Glomerular endothelial cell (primary cell): Measurements from ENCODE around the gene COMMD4. TPM values are rescaled to one million over a fixed set of nuclear protein-coding genes. Genes with fewer than 3 reads are reported as not detected.

Experiments used
- DNase-seq: peaks from one replicate; pipeline ENCODE4 v3.0.0-alpha.2; 2011; ENCODE audit warnings: low read depth, low spot score; ENCODE audit errors: extremely low read depth
- total RNA-seq: library from RNA; depleted of rRNA; stranded (reverse); fragments of >200 nt; gene quantifications from 2 replicates; pipeline ENCODE4 v1.2.3, GENCODE V29; 2015

The COMMD4 gene
- total RNA-seq, 1 donor from 2014 or later = 89.6 TPM

DNA sequence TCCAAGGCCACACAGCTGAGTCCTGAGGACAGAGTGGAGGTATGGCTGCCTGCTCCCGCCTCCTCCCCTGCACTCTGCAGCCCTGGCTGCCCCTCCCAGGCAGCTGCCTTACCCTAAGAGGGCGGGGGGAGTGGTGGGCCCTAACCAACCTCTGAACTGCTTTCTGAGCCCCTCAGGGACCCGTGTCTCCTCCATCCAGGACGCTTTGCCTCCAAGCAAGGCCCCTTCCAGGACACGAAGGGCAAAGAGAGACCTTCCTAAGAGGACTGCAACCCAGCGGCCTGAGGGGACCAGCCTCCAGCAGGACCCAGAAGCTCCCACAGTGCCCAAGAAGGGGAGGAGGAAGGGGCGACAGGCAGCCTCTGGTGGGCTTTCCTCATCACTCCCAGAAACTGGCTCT is 18.6 kb downstream of the COMMD4 start:
- no peak for DNase-seq

DNA sequence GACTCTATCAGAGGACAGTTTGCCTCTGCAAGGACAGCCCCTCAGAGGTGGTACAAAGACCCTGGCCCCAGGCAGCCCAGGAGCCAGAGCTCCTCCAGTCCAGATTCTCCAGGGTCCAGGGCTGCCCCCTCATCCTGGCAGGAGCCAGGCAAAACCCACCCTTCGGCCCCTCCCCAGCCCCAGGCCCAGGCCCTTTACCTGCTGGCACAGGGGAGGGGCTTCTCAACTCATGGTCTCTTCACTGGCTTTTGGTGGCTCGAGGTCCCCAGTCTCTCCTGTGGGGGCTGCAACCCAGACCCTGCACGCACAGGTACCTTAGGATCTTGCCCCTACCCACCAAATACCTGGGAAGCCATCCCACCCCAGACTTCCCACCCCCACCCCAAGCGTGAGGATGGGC is 19.5 kb downstream of the COMMD4 start:
- no peak for DNase-seq

DNA sequence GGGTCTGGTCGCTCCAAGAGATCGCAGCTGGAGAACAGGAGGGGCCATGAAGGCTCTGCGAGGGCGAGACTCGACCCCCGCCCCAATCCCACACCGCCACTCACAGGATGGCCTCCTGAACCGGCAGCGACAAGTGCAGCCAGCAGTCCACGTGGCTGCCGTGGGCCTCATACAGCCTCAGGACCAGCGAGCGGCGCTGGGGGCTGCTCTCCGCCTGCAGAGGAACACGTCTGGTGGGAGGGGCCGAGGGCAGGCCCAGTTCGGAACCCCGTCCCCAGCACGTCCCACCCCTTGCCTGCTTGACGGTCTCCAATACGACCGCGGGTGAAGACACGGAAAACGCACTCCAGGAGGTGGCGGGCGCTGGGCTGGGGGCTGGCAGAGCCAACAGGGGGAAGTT is 20.1 kb downstream of the COMMD4 start:
- no peak for DNase-seq

DNA sequence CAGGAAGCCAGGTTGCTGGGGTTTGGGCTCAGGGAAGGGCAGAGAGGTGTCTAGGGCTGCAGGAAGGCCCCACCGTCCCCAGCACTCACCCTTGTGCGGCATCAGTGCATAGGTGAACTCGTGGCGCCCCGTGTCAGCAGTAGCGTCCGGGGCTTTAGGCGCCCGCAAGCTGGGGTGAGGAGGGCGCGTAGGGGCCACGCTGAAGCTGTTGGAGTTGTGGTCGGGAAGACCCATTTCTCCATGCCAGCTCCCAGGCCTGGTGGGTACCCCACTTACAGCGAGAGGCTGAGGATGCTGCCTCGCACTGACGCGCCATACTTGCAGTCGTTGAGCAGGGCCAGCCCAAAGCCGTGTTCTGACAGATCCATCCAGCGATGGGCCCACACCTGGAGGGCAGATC is 20.7 kb downstream of the COMMD4 start:
- DNase-seq = no peak

DNA sequence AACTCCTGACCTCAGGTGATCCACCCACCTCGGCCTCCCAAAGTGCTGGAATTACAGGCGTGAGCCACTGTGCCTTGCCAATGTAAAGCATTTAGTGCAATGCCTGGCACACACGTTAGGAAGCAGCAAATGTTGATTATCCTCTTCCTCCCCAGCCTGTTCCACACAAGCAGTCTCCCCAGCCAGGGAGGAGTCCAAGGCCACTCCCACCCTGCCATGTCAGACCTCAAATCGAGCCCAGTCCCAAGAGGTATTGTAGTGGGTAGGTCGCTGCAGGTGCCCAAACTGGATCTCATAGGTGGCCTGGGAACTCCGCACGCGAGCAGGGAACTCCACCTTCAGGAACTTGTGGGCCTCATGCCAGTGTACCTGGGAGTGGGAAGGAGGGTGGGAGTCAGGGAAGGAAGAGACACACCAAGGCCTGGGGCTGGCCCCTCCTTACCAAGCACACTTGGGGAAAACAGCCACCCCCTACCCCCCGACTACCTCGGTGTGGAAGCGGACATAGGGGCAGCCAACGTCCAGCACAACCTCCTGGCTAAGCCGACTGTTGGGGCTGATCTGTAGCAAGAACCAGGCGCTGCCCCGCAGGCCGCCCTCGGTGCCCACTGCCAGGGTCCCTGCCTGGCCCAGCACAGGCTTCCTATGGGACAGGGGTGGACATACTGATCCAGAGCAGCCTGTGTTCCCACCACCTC is 22.3 kb downstream of the COMMD4 start:
- DNase-seq = no peak

DNA sequence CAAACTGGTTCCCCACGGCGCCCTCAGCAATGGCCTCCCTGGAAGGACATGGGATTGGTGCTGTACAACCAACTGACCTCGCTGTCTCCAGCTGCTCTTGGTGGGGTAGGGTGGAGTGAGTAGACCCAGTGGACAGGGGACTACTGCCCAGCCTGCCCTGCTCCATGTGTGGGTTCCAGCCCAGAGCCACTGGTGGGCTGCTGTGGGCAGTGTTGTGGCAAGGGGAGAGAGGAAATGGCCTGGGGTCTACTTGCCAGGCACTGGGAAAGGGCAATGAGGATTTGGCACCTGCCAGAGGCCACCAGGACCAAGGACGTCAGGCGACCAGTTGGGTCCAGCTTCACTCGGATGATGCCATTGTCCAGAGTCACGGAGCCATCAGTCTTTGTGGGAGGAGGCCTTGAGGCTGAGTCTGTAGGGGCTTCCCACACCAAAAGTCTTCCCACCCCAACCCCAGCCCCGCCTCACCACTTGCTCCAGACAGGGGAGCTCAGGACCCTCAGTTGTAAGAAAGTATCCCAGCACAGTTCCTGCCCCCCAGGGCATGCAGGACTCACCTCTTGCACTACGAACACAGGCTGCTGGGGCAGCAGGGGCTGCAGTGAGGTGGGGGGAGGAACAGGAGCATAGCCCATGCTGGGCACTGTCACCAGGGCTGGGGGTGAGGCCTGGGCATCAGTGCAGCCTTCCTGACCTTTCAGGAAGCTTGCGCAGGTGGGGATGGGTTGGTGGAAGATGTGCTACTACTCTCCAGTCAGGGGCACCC is 23.1 kb downstream of the COMMD4 start:
- no peak for DNase-seq

DNA sequence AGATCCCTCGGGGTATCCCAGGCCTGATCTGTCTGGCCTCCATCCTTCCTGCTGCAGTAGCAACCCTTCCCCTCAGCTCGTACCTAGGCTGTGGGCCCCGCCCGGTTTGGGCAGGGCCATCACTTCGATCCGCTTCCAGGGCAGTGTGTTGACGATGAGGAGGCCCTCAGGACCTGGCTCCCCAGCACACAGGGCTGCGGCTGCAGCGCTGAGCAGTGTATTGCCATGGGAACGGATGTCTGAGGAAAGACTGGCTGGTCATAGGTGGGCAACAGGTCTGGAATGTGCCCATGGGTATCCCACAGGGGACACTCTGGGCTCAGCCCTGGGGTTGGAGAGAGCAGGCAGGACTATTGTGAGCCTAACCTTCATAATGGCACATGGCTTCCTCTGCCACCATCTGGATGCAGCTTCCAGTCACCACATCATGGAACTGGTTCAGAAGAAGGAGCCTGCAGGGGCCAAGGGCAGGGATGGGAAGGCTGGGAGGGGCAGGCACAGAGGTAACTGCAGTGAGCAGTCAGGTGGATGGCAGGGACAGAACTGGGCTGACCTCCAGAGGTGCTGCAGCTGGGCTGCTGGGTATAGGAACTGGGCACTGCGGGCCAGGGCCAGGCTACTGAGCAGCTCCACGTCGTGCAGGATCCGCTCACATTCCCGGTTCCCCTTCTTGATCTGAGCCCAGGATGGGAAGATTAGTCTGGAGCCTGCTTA is 23.8 kb downstream of the COMMD4 start:
- DNase-seq = no peak

DNA sequence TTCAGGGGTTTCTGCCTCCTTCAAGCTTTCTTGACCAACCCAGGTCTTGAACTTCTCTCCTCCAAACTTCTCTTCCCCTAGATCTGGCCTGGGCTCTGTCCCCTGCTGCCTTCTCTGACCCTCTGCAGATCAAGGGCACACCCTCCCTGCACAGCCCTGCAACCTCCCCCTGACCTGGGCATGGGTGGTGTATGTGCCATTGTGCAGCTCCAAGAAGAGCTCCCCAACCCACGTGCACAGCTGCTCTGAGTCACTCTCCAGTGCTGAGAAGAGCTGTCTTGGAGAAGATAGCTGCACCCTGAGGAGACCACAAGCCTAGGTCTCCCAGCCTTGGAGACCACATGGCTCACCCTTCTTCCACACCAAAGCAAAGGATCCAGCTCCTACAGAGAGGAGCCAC is 24.5 kb downstream of the COMMD4 start:
- DNase-seq = no peak

DNA sequence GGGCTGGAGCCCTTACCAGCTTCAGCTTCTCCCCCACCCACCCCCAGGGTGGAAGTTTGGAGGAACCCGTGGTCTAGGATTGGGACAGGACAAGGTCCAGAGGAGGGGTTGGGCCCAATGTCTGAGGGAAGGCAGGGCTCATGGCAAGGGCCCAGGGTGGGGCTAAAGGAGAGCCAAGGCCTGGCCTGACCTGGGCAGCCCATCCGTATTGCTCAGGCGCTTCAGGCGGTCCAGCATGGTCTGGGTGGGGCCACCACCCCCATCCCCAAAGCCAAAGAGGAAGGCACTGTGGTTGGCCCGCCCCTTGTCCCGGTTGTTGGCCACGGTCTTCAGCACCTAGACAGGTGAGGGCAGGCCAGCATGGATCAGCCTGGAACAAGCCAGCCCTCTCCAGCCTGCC is 25.0 kb downstream of the COMMD4 start:
- DNase-seq = no peak

DNA sequence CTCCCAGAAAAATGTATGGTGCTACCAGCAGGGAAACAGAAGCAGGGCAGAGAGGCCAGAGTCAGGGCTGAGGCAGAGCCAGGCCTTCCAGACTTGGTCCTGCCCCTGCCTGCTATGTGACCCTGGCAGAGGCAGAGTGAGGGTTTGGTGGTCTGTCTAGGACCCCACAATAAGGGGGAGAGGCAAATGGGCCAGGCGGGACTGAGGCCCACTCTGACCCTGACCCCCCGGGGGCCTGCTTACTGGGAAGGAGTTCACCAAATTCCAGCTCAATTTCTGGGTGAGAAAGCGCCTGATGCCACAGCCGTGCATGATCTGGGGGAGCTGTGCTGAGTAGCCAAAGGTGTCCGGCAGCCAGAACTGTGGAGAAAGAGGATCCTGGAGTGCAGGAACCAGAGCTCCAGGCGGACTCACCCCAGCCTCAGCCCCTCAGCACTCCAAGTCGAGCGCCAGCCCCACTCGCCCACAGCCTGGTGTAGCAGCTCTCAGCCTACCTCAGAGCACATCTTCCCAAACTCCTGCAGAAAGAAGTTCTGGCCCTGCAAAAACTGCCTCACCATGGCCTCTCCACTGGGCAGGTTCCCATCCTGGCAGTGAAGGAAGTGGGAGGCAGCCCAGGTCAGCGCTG is 25.6 kb downstream of the COMMD4 start:
- no peak for DNase-seq

DNA sequence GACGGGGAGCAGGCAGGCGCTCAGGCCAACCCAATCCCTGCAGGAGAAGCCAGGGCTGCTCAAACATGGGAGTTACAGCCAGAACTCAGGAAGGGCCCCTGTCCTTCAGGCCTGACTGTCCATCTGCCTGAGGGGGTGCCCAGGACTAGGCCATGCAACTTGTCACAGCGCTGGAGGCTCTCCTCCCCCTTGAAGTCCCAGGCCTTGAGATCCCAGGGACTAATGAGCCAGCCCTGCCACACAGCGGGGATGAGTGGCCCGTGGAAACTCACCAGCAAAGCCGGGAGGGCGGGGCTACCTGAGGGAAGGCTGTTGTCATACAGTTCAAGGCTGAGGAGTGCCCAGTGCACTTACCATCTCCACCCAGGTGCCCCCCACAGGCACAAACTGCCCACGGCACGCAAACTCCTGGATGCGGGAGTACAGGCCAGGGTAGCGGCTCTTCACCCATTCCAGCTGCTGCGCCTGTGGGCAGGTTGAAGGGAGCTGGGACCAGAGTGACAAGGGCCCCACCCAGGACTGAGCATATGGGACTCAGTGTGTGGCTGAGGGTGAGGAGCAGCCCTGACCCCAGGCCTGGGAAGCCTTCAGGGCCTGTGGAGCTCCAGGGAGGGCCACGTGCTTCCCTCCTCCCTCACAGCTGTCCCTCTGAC is 26.3 kb downstream of the COMMD4 start:
- DNase-seq = no peak

DNA sequence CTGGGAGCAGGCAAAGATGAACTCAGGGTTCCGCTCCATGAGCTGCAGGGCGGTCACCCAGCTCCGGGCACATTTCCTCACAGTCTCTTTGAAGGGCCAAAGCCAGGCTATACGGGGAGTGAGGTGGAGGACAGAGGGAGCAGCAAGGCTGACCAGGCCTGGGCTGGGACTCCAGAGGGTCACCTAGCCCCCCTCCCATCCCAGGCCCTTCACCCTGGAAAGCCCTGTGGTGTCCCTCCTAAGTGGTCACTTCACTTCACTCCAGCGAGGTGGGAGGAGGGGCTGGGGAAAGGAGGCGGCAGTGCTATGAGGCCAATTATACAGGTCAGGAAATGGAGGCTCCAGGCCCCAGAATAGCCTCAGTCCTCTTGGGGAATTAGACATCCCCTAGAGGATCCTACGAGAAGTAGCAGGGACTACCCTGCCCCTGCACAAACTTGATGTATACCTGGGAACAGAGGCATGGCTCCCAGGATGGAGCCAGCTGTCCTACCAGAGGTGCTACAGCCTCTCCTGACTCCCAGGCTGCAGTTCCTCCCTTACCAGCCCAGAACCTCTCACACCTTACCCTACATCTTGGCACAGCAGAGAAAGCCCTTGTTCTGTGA is 26.9 kb downstream of the COMMD4 start:
- no peak for DNase-seq

DNA sequence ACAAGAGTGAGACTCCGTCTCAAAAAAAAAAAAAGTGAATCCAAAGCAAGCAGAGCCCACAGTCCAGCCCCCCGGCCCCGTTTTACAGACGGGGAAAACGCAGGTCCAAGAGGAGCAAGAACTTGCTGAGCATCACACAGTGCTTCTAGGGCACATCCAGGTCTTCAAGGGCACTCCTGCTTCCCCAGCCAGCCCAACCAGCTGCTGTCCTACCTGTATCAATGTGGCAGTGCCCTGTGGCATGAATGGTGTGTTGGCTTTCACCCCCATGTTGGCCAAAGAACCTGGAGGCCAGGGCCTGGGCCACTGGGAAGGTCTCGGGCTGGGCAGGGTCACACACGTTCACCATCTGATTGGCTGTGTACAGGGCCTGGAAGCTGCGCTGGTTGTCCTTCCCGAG is 27.9 kb downstream of the COMMD4 start:
- no peak for DNase-seq

DNA sequence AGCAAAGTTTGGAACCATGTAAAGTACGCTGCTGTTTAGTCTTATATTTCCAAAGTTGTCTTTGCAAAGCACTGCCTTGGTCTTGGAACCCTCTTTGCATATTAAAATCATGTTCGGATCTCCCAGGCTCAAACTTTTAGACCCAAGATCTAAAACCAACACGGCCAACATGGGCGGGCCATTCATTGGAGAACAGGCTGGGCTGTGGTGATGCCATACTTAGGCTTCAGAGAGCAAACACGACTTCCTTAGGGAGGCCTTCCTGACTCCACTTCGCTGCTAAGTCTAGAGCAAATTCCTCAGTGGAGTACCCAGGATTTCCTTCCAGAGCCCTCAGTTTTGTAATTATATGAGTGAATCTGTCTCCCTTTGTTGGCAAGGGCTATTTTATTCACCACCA is 29.0 kb downstream of the COMMD4 start:
- DNase-seq = no peak

DNA sequence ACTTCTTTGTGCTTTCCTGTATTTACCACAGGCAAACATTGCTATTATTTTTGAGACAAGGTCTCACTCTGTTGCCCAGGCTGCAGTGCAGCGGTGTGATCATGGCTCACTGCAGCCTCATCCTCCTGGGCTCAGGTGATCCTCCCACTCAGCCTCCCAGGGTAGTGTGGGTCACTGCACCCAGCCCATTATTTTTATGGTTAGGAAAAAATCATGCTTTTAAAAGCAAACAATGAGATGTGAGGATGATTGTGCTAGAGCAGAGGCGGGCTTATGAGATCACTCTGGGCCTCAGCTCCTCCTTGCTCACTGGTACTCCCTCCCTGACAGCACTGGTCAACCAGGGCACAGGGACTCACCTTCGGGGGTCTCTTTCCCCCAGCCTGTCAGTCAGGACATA is 30.3 kb downstream of the COMMD4 start:
- no peak for DNase-seq

DNA sequence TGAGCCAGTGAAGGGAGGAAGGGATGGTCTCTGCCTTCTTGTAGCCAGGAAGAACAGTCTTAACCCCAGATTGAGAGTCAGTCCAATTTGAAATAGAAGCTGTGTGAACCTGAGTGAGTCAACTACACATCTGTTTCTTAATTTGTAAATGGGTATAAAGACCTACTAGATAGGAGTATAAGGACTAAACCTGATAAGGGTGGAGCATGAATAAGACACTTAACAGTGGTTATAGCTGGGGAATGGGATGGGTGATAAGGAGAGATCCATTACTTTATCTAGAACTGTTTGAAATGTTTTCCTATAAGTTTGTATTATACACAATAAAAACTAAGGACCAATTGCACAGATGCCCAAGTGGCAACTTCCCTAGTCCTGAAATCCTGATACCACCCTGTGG is 31.1 kb downstream of the COMMD4 start:
- no peak for DNase-seq

DNA sequence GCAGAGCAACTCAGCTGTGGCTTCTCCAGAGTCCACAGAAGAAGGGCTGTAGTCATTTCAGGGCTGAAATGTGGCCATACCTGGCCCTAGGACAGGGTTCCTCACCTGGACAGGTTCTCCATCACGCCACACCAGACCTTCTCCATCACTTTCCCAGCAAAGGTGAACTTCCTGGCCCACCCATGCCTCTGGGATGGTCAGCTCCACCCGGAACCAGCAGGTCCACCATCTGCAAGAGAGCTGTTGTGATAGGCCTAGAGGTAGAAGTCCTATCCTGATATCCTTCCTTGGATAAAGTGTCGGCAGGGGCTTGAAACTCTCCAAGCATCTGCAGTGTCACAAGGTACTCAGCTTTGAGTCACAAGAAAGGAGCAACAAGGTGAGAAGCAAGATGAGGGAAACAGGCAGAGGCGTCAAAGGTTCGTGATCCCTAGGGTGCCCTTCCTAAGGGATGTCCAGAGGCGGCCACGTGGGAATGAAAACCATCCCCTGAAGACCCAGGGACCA is 31.6 kb downstream of the COMMD4 start:
- no peak for DNase-seq

DNA sequence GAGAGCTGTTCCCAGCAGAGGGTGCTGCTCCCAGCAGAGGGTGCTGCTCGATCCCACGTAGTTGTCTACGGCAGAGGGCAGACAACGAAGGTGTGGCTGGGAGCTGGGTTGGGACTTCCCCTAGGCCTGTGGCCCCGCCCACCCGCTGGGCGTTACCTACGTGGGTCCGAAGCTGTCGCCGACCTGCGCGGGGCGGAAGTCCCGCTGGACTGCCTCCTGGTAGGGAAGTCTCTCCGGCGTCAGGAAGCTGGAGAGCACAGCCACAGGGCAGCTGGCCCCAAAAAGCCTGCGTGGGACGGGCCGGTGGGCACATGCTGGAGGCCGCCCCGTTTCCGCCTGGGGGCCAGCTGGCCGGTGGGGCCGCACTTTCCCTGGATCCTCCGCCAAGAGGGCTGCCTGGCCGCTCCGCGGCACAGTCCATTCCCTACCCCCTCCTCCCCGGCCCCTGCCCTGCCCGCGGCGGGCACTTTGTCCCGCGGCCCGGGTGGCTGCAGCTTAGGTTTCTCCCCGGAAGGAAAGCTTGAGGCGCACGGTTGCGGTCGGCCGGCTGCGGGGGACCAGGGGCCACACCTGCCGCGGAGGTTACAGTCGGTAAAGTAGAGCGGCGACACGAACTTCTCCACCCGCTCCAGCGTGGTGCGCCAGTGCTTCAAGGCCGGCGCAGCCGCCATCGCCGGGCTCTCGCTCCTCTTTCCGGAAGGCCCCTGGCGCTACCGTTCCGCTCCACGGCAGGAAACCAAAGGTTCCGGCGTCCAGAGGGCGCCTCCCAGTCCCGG is 32.2 kb downstream of the COMMD4 start, which contains the start of gene MAN2C1:
Gene MAN2C1 (minus strand): TSS at position 695 of the 776 bp plus-strand sequence. CDS start 24 bp downstream, at position 671.
- DNase-seq = peak; percentile 64

DNA sequence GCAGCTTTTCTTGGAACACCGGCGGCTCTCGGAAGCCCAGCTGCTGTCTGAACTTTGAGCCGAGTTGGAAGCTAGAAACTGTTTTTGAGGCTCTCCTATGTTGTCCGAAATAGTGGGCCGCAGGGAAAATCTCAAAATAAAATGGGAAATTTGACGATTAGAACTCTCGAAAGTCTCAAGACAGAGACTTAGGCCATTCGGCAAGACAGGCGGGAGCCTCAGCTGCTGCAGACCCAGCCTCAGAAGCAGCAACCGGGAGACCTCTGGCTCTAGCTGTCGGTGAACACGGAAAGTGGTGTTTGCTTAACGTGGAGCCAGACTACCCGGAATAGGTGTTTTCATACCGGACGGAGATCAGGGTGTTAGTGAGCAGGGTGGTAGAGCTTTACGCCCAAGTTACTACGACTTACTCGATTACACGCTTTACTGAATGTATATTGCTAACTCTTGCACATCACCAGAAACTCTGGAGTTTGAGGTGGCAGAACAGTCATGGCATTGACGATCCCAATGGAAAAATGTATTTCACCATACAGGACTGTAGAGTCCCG is 32.9 kb downstream of the COMMD4 start:
- no peak for DNase-seq
